ENCODE measurements around the gene GPN2.
A peak's percentile ranks its signal among the peaks of the same experiment; 100 is the strongest.
"Not testable (repeated sequence)": the region's sequence is repeated elsewhere in the genome, so short reads cannot be mapped to it uniquely, and the experiment has no call there.

The GPN2 gene

GRCh38 chr1:26900815-26901511 is 10.9 kb upstream of the GPN2 start:
- no peak for DNase-seq (ENCODE audit: low read depth)

- peak; percentile 78 for DNase-seq (ENCODE audit: low read depth)
Observed at GRCh38 chr1:26900001-26900814, 10.1 kb upstream of the GPN2 start, which contains the start of gene GPATCH3. Gene GPATCH3, minus strand, starts transcription at chr1:26900467. Its CDS starts 25 bp downstream, at chr1:26900442.

DNA sequence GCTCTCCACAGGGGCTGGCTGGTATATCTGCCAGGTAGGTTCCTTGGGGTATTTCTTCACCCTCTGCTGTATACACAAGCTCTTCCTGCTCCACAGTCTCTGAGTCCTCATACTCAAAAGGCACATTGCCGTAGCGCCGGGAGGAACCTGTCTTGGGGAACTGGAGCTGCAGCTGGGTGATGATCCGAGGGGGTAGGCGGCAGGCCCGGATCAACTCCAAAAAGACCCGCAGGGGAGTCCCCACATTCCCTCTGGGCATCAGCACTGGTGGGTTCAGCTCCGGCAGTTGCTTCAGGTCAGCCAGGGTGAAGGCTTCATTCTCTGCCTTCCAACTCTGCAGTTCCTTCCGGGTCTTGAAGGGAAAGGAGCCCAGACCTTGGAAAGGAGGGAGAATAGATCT is 7.3 kb upstream of the GPN2 start:
- DNase-seq (ENCODE audit: low read depth) = no peak

- no peak for DNase-seq (ENCODE audit: low read depth)
Observed at GRCh38 chr1:26894263-26894662, 4.2 kb upstream of the GPN2 start.

- no peak for DNase-seq (ENCODE audit: low read depth)
Observed at GRCh38 chr1:26890467-26890796, 349 bp upstream of the GPN2 start.

GRCh38 chr1:26888231-26888630 is 1.9 kb downstream of the GPN2 start:
- no peak for DNase-seq (ENCODE audit: low read depth)

DNA sequence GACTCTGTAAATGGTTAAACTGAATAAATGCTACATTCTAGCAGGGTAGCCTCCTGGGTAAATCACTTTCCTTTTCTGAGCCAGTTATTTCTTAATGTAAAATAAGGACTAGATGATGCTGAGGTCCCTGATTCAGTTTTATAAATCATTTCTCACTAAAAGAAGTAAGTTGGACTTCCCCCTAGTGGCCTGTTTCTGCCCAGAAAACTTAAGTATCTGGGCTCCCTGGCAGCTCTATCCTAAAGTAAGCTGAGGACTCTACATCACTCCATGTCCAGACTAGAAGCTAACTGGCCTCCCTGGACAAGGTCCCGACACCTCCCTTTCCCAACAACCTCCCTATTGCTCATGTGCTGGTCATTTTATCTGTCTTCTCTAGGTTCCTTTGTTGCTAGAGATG is 3.0 kb downstream of the GPN2 start:
- no peak for DNase-seq (ENCODE audit: low read depth)

- no peak for DNase-seq (ENCODE audit: low read depth)
Observed at GRCh38 chr1:26882696-26883463, 7.2 kb downstream of the GPN2 start.

DNA sequence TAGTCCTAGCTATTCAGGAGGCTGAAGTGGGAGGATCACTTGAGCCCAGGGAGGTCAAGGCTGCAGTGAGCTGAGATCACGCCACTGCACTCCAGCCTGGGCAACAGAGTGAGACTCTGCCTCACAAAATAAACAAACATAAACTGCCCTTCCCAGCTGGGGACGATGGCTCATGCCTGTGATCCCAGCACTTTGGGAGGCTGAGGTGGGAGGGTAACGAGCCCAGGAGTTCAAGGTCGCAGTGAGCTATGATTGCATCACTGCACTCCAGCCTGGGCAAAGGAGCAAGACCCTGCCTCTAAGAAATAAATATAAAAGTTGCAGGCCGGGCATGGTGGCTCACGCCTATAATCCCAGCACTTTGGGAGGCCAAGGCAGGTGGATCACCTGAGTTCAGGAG is 8.5 kb downstream of the GPN2 start:
- DNase-seq (ENCODE audit: low read depth) = not testable (repeated sequence)

DNA sequence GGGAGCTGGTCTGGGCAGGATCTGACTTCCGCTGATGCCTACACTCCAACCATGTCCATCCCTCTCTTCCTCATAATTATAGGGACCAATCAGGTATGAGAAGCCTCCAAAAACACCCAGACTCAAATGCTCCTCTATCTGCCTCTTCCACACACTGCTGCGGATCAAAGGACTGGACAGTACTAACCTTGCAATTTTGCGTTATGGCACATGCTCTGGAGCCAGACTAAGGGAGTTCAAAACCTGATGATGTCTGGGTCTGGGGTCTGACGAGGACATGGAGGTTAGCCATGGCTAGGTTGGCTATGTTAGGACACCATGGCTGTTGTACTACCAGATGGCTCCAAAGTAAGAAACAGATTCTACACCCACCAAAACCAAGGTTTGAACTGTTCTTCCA is 10.3 kb downstream of the GPN2 start:
- DNase-seq (ENCODE audit: low read depth) = no peak

DNA sequence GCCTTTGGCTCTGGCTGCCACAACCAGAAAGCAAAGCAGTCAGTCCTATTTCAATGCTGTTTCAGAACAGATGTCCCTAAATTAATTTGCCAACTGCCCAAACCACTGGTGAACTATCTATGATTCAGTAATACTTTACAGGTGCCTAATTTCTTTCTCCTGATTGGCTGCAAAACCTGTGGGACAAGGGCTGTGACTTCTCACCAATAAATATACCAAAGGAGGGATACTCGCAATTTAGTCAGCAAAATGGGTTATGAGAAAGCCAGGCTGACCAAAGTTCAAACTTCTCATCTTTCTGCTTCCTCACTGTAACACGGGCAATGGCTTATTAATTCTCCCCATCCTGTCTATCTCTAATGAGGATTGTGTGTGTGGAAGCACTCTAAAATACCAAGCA is 12.8 kb downstream of the GPN2 start:
- DNase-seq (ENCODE audit: low read depth) = no peak

DNA sequence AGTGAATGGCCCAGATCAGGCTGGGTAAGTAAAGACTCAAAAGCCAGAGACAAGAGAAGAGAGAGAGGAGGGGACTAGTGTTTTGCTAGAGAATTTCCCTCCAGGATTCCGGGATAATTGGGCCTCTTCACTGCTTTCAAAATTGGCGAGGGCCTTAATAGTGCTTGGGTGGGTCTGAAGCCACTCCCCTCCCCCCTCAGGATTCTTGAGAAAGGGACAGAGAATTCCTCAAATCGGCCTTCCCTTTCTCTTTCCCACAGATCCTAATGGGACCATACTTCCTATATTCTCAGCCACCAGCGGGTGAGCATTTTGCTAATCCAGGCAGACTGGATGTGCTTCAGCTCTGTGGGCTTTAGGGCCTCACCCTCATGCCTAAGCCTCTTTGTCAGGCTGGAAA is 15.2 kb downstream of the GPN2 start:
- no peak for DNase-seq (ENCODE audit: low read depth)

DNA sequence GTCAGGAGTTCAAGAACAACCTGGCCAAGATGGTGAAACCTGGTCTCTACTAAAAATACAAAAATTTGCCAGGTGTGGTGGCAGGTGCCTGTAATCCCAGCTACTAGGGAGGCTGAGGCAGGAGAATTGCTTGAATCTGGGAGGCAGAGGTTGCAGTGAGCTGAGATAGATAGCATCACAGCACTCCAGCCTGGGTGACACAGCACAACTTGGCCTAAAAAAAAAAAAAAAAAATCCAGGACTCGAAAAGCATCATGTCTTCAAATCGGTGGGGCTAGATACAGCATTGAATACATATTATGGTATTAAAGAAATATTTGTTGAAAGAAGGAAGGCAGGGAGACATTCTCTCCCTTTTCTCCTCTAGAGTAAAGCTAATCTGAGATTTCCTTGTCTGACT is 17.0 kb downstream of the GPN2 start:
- DNase-seq (ENCODE audit: low read depth) = not testable (repeated sequence)

DNA sequence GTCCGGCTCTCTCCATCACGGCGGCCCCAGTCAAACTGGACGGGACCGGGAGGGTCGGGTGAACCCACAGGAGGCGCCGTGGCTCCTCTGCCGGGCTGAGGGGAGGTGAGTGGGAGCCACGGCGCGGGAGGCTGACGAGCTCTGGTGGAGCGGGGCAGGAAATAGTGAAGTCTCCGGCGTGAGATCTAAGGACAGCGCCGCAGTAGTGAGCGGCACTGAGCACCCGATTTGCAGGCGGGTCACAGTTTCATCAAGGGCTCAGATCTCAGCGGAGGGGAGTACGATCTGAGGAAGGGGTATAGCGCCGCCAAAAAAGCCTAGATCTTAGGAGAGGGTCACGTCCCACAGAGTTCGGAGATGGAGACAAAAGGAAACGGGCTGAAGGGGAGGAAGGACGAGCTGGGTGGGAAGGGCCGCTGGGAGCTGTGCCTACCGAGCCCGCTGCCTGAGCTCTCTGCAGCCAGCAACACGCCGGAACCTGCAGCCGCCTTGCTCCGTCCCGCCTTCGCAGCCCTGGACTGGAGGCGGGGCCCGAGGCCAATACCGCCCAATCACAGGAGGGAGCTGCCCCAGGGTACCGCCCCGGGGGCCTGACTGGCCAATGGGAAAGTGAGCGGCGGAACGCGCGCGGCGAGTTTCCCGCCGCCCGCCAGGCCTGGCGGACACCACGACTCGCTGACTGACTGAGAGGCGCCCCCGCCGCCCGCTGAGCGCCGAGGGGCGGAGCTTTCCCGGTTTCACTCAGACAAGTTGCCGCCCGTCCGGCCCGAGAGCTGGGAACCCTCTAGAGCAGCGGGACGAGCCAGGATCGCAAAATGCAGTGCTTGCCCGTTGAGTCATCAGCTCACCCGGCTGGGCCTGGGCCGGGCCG is 25.2 kb downstream of the GPN2 start:
- peak; percentile 92 for DNase-seq (ENCODE audit: low read depth)

- DNase-seq (ENCODE audit: low read depth) = no peak
Observed at GRCh38 chr1:26863685-26864077, 26.4 kb downstream of the GPN2 start.

- peak; percentile 24 for DNase-seq (ENCODE audit: low read depth)
Observed at GRCh38 chr1:26862781-26863684, 27.1 kb downstream of the GPN2 start, which contains the start of gene SFN. Gene SFN, plus strand, starts transcription at chr1:26863149. Its CDS starts 64 bp downstream, at chr1:26863213.

DNA sequence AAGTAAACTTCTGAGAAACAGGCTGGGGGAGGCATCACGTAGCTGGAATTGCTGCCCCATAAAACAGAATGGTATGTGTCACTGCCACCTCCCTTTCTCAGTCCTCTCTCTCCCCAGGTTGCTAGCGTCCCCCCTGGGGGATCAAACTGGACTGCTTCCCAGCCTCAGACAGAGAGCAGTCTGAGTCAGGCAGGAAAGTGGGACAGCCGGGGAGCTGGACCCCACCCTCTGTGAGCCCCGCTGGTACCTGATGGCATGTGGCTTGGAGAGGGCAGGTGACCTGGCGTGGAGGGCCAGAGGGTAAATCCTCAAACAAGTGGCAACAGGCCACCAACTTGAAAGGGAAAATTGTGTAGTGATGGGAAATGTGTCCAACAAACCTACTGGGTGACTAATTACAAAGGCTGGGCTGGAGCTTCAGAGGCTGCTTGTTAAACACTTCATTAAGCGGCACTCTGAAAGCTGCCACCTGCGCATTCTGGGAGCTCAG is 28.1 kb downstream of the GPN2 start:
- DNase-seq (ENCODE audit: low read depth) = no peak

DNA sequence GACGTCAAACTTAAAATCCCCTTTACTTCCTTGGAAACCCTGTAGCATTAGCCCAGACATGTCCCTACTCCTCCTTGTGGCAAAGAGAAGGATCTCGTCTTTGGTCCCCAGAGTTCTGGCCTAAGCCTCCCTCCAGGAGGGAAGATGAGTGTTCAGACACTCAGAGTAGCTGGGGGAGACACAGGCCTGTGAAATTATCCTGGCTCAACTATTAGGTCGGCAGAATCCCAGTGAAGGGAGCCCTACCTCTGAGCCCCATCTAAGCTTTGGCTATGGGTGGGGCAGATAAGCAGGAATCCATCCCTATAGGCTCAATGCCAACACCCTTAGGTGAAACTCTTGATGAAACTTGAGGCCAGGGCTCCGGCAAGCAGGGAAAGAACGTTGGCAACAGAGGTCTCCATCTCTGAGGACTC is 28.8 kb downstream of the GPN2 start:
- no peak for DNase-seq (ENCODE audit: low read depth)

DNA sequence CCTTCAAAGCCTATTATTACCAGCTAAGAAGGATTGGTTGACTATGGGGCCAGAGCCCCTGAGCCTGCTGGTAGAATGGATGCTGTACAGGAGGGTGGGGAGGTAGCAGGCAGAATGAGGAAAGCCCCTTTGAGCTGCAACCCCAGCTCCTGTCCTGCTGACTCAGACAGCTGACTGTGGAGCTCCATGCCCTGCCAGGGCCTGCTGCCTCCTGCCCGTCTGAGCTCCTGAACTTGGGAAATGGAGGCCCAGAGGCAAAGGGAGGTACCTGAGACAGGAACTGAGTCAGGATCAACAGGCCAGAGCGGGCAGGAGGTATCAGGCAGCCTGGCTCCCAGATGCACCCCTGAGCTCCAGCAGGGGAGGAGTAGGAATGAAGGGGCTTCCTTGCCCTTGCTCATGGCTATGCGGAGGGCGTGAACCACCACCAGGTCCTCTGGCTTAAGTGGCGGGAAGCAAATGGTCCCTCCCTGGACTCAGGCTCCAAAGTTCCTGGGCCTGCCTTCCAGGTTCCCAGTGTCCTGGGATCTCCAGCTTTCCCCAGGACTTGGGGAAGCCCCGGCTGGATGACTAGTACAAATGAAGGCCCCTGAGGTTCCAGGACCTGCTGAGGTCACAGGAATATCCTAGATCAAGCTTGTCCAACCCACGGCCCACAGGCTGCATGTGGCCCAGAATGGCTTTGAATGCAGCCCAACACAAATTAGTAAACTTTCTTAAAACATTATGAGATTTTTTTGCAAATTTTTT is 31.0 kb downstream of the GPN2 start:
- DNase-seq (ENCODE audit: low read depth) = no peak

DNA sequence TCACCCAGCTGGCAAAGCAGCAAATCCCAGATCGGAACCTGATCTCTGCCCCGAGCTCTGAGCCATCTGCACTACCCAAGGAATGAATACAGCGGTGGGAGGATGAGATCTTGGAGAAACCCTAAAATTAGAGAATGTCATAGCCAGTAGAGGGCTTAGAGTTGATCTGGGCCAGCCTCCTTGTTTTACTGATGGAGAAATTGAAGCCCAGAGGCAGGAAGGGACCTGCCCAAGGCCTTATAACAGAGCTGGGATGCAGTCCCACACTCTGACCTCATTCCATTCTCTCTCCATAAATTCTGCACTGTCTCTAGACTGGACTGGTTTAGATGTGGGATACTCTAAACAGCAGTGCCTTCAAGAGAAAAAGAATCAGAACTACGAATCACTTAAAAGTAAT is 31.9 kb downstream of the GPN2 start:
- DNase-seq (ENCODE audit: low read depth) = no peak
